Breast epithelium (tissue), 4 donors: ENCODE data around the gene SORBS1. TPM values are rescaled to one million over a fixed set of nuclear protein-coding genes. Genes with fewer than 3 reads are reported as not detected.

Experiments
- DNase-seq, 2 donors: peaks; one replicate each; pipeline ENCODE4 v3.0.0-alpha.2; 2019; ENCODE audit warnings: low spot score in 2 of 2
- H3K27ac ChIP-seq, 2 donors: fragments of 200-600 bp; sonication (generic) in 1 of 2; one replicate each; pipeline ENCODE4 v1.5.1; 2016 to 2019; ENCODE audit warnings: mild to moderate bottlenecking in 1 of 2
- H3K27me3 ChIP-seq, 2 donors: fragments of 200-600 bp; sonication (generic) in 1 of 2; one replicate each; pipeline versions ENCODE4 v1.5.1 to v1.6.0; 2017 to 2019; ENCODE audit warnings: control low read depth in 1 of 2, mild to moderate bottlenecking in 1 of 2
- H3K36me3 ChIP-seq: fragments of 200-600 bp; one replicate; pipeline ENCODE4 v1.5.1; 2019
- H3K4me1 ChIP-seq, 2 donors: fragments of 200-600 bp; sonication (generic); one replicate each; pipeline ENCODE4 v1.5.1; 2016 to 2019; ENCODE audit warnings: control low read depth in 1 of 2
- H3K4me3 ChIP-seq, 3 donors: fragments of 200-600 bp; sonication (generic); 1 replicate in 2 of 3; 2 replicates in 1 of 3; pipeline ENCODE4 v1.5.1; 2016 to 2019; ENCODE audit warnings: mild to moderate bottlenecking in 3 of 3, moderate library complexity in 2 of 3
- H3K9me3 ChIP-seq, 2 donors: fragments of 200-600 bp; sonication (generic) in 1 of 2; one replicate each; pipeline ENCODE4 v1.5.1; 2016 to 2019; ENCODE audit warnings: control low read depth in 1 of 2
- POLR2A ChIP-seq: fragments of 450-650 bp; IDR thresholded peaks from one replicate; pipeline ENCODE4 v1.6.1; 2016; ENCODE audit warnings: antibody characterized with exemption, mild to moderate bottlenecking, moderate library complexity
- POLR2AphosphoS5 ChIP-seq, 3 donors: sonication (generic); formaldehyde crosslinking; IDR thresholded peaks; one replicate each; pipeline ENCODE4 v1.6.1; 2017; ENCODE audit warnings: antibody characterized with exemption in 3 of 3
- intact Hi-C: fragments of 100-400 bp; cut with DNase I; formaldehyde crosslinking; loops from one replicate; pipeline ENCODE4 v1.15.1; 2023; ENCODE audit warnings: low total_unique reads
- total RNA-seq, 3 donors: library from RNA; depleted of rRNA; stranded (reverse); fragments of >200 nt; gene quantifications; one replicate each; pipeline ENCODE4 v1.1.0, GENCODE V29; 2016
- TF ChIP-seq, protein P1 (sequence below), 3 donors: fragments of 450-650 bp; IDR thresholded peaks; one replicate each; pipeline ENCODE4 v1.5.1; 2016 to 2017; ENCODE audit warnings: antibody characterized with exemption in 3 of 3, mild to moderate bottlenecking in 3 of 3, moderate library complexity in 3 of 3

SORBS1 gene
- total RNA-seq, 3 donors from 2014 or later, result 156 to 455 (median 200) TPM

DNA sequence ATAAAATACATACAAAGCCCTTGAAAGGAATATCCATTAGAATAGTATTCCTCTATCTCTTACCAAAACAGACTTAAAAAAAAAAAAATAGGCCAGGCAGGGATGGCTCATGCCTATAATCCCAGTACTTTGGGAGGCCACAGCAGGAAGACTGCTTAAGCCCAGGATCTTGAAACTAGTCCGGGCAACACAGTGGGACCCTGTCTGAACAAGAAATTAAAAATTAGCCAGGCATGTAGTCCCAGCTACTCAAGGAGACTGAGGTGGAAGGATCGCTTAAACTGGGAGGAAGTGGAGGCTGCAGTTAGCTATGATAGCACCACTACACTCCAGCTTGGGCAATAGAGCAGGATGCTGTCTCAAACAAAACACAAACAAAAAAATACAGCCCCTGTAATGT lies 280.0 kb downstream of the SORBS1 start:
- intact Hi-C loops, result no loop called here
- TF ChIP-seq, protein P1, sequence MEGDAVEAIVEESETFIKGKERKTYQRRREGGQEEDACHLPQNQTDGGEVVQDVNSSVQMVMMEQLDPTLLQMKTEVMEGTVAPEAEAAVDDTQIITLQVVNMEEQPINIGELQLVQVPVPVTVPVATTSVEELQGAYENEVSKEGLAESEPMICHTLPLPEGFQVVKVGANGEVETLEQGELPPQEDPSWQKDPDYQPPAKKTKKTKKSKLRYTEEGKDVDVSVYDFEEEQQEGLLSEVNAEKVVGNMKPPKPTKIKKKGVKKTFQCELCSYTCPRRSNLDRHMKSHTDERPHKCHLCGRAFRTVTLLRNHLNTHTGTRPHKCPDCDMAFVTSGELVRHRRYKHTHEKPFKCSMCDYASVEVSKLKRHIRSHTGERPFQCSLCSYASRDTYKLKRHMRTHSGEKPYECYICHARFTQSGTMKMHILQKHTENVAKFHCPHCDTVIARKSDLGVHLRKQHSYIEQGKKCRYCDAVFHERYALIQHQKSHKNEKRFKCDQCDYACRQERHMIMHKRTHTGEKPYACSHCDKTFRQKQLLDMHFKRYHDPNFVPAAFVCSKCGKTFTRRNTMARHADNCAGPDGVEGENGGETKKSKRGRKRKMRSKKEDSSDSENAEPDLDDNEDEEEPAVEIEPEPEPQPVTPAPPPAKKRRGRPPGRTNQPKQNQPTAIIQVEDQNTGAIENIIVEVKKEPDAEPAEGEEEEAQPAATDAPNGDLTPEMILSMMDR (IDR thresholded peaks at IDR 0.05), result no peak
- no peak for TF ChIP-seq POLR2A
- TF ChIP-seq POLR2AphosphoS5 (IDR thresholded peaks at IDR 0.05), result no peak
- peaks cover 3 to 7% of the 10 kb centered on the region in 2 donors for H3K4me1 ChIP-seq
- no peaks in the 10 kb centered on the region for H3K9me3 ChIP-seq
- no peak overlapping the region for H3K4me3 ChIP-seq
- H3K36me3 ChIP-seq, result no peaks in the 10 kb centered on the region
- DNase-seq, result no peak
- no peaks in the 10 kb centered on the region for H3K27me3 ChIP-seq
- H3K27ac ChIP-seq, result peak overlapping the region; percentile 41 to 45

DNA sequence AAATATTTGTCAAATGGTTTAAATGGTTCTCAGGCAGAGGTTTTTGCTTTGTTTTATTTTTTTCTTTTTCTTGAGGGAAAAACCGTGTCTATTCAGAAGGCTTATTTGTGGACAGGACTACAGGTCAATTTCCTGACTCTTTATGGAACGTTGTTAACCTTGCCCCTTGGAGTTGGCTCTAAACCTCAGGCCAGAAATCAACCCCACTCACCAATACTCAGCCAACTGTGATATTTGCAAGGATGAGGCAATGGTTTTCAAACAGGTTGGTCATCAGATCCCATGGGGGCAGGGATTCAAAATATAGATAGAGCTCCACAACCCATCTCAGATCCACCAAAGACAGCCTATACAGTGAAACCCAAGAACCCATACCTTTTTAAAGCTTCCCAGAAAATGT lies 280.5 kb downstream of the SORBS1 start:
- Histone ChIP-seq H3K4me1 (peaks cover 3 to 7% of the 10 kb centered on the region in 2 donors), H3K4me3 (no peak overlapping the region)
- DNase-seq, result no peak

DNA sequence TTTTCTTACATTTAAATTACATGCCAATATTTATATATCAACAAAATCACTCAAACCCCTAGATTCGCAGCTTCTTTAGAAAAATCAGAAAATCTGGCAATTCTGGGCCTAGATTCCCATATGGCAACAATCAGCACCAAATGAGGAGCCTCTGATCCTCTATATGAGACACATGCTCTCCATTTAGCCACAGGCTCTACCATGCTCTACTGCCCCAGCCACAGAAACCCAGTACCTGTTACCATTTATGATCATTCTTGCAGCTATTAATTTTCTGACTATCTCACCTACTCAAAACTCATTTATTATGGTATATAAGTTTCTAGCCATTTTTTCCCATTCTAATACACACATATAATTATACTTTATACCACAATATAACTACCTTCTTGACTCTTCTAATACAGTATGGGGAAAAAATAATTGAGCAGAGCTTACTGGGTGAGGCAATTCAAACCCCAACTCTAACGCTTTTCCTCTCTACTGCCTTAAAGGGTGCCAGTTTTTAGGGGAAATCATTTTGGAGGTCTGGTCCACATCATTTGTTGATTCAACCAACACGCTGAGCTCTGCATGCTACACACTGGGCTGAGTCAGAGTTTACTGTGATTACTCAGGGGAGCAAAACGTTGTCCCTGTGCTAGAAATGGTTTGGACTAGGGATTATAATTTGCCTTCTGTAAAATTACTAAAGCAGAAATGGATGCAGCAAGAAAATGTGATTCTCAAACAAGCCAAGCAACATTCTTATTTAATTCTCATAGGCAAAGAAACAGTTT lies 281.9 kb downstream of the SORBS1 start:
- Histone ChIP-seq H3K27me3 (no peaks in the 10 kb centered on the region), H3K27ac (peak overlapping the region; percentile 81 to 88), H3K4me1 (peaks cover 3 to 7% of the 10 kb centered on the region in 2 donors), H3K36me3 (no peaks in the 10 kb centered on the region), H3K9me3 (no peaks in the 10 kb centered on the region), H3K4me3 (no peak overlapping the region)
- intact Hi-C loops, result no loop called here
- TF ChIP-seq, protein P1 (IDR thresholded peaks at IDR 0.05), result no peak
- no peak for TF ChIP-seq POLR2AphosphoS5 (IDR thresholded peaks at IDR 0.05)
- TF ChIP-seq POLR2A, result no peak
- no peak for DNase-seq

More for the DNA sequence above, 280.5 kb downstream of the SORBS1 start:
- Histone ChIP-seq H3K9me3 (no peaks in the 10 kb centered on the region), H3K27me3 (no peaks in the 10 kb centered on the region), H3K36me3 (no peaks in the 10 kb centered on the region), H3K27ac (peak overlapping the region; percentile 41 to 81)
- intact Hi-C loops, result no loop called here
- TF ChIP-seq, protein P1 (IDR thresholded peaks at IDR 0.05), result no peak
- TF ChIP-seq POLR2A, result no peak
- no peak for TF ChIP-seq POLR2AphosphoS5 (IDR thresholded peaks at IDR 0.05)

DNA sequence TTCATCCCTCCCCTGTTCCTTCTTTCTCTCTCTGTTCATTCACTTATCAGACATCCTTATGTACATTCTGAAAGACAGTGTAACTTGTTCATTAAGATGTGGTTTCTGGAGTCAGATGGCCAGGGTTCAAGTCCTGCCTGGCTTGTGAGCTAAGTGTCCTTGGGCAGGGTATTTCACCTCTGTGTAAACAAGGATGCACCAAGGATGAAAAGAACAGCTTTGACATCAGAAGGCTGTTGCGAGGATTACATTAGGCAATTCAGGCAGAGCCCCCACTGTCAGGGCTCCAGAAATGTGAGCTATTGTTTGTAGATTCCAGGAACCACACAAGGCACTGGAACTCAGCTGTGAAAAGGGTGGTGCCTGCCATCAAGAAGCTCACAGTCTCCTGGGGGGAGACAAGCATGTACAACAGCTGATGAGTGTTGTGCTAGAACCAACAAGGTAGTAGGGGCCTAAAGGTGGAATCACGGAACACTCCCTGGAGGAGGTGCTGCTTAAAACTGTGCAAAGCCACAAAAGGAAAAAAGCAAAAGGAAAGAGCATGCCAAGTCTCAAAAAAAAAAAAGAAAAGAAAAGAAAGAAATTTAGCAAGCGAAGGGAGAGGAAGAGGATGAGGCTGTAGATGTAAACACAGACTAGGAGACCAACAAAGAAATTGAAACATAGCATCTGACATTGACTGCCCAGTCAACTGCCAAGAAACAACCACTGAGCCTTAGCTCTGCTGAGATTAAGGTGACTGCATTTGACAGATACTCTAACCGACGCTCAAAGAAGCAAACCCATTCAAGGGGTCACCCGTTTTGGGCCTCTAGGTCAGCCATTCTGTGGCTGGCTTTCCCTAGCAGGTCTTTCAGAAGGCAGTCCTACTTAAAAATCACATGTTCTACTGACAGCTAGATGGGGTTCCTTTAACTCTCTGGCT lies 282.8 kb downstream of the SORBS1 start:
- Histone ChIP-seq H3K27me3 (no peaks in the 10 kb centered on the region), H3K4me3 (no peak overlapping the region), H3K36me3 (no peaks in the 10 kb centered on the region), H3K9me3 (no peaks in the 10 kb centered on the region), H3K4me1 (peaks cover 3 to 7% of the 10 kb centered on the region in 2 donors), H3K27ac (peak overlapping the region; percentile 81 to 88)
- TF ChIP-seq, protein P1 (IDR thresholded peaks at IDR 0.05), result no peak
- TF ChIP-seq POLR2A (no peak), POLR2AphosphoS5 (IDR thresholded peaks at IDR 0.05) (peak in 1 of 3 donors; percentile 17)
- DNase-seq, result no peak
- intact Hi-C loops, result no loop called here
